ENCODE data around the gene RAP2A.
A peak's percentile ranks its signal among the peaks of the same experiment; 100 is the strongest.

The RAP2A gene

GRCh38 chr13:97499181-97499580 lies 65.2 kb downstream of the RAP2A start:
- no peak for DNase-seq (ENCODE audit: low spot score)
- Histone ChIP-seq H3K27ac (no peak overlapping the region), H3K4me3 (no peak overlapping the region)
- TF ChIP-seq CTCF (IDR thresholded peaks at IDR 0.05) = no peak

GRCh38 chr13:97502181-97502580 lies 68.2 kb downstream of the RAP2A start:
- TF ChIP-seq CTCF (IDR thresholded peaks at IDR 0.05) = no peak
- no peak for DNase-seq (ENCODE audit: low spot score)
- Histone ChIP-seq H3K27ac (peak overlapping the region in 1 of 2 donors; percentile 22), H3K4me3 (no peak overlapping the region)

GRCh38 chr13:97502706-97503105 lies 68.7 kb downstream of the RAP2A start:
- no peak overlapping the region for H3K4me3 ChIP-seq
- H3K27ac ChIP-seq = peak overlapping the region in 1 of 2 donors; percentile 22
- no peak for TF ChIP-seq CTCF (IDR thresholded peaks at IDR 0.05)
- no peak for DNase-seq (ENCODE audit: low spot score)

- no peak overlapping the region for H3K27ac ChIP-seq
- DNase-seq (ENCODE audit: low spot score) = no peak
- TF ChIP-seq CTCF (IDR thresholded peaks at IDR 0.05) = no peak
- no peak overlapping the region for H3K4me3 ChIP-seq
Measured at GRCh38 chr13:97505017-97505416, 71.0 kb downstream of the RAP2A start.

GRCh38 chr13:97506511-97506910 lies 72.5 kb downstream of the RAP2A start:
- no peak overlapping the region for H3K27ac ChIP-seq
- H3K4me3 ChIP-seq = no peak overlapping the region
- DNase-seq (ENCODE audit: low spot score) = no peak
- TF ChIP-seq CTCF (IDR thresholded peaks at IDR 0.05) = no peak

GRCh38 chr13:97512732-97513131 lies 78.8 kb downstream of the RAP2A start:
- H3K4me3 ChIP-seq = no peak overlapping the region
- no peak overlapping the region for H3K27ac ChIP-seq
- no peak for DNase-seq (ENCODE audit: low spot score)
- no peak for TF ChIP-seq CTCF (IDR thresholded peaks at IDR 0.05)

- no peak for TF ChIP-seq CTCF (IDR thresholded peaks at IDR 0.05)
- DNase-seq (ENCODE audit: low spot score) = no peak
- Histone ChIP-seq H3K4me3 (no peak overlapping the region), H3K27ac (no peak overlapping the region)
Measured at GRCh38 chr13:97515643-97516042, 81.7 kb downstream of the RAP2A start.

Data from coronary artery (tissue), 2 donors.